Mesenchymal stem cell (in vitro differentiated cells and primary cell): ENCODE results near the gene DCUN1D1.

ENCODE experiments used
- DNase-seq: peaks from one replicate; pipeline ENCODE4 v3.0.0-alpha.2; 2013
- H2AFZ ChIP-seq: one replicate; pipeline ENCODE4 v1.6.1; 2013; ENCODE audit warnings: low read depth, mild to moderate bottlenecking, control low read depth, inconsistent platforms, low read length, moderate library complexity
- H2AK5ac ChIP-seq: 2 replicates; pipeline ENCODE4 v1.6.1; 2013; ENCODE audit warnings: low read length, moderate library complexity, mild to moderate bottlenecking, inconsistent platforms; ENCODE audit not compliant: severe bottlenecking
- H2BK120ac ChIP-seq: one replicate; pipeline ENCODE4 v1.6.1; 2013; ENCODE audit warnings: low read depth, mild to moderate bottlenecking, inconsistent platforms, low read length, moderate library complexity
- H2BK12ac ChIP-seq, 2 experiments: one replicate each; pipeline ENCODE4 v1.6.1; 2013; ENCODE audit warnings: inconsistent platforms in 2 of 2, low read length in 2 of 2, mild to moderate bottlenecking in 2 of 2, moderate library complexity in 2 of 2, control low read depth in 1 of 2
- H2BK15ac ChIP-seq: one replicate; pipeline ENCODE4 v1.6.1; 2013; ENCODE audit warnings: mild to moderate bottlenecking, low read depth, inconsistent platforms; ENCODE audit not compliant: poor library complexity, severe bottlenecking
- H2BK5ac ChIP-seq: 2 replicates; pipeline ENCODE4 v1.6.1; 2013; ENCODE audit warnings: low read depth, mild to moderate bottlenecking, low read length, control low read depth, inconsistent platforms; ENCODE audit not compliant: poor library complexity, severe bottlenecking
- H3K14ac ChIP-seq, 2 experiments: one replicate each; pipeline ENCODE4 v1.6.1; 2013; ENCODE audit warnings: inconsistent platforms in 2 of 2, low read length in 2 of 2, control low read depth in 1 of 2, mild to moderate bottlenecking in 1 of 2, moderate library complexity in 1 of 2
- H3K18ac ChIP-seq, 2 experiments: one replicate each; pipeline ENCODE4 v1.6.1; 2013; ENCODE audit warnings: inconsistent platforms in 2 of 2, low read length in 2 of 2, control low read depth in 1 of 2, low read depth in 1 of 2, mild to moderate bottlenecking in 1 of 2
- H3K23ac ChIP-seq, 2 experiments: one replicate each; pipeline ENCODE4 v1.6.1; 2013; ENCODE audit warnings: inconsistent platforms in 2 of 2, low read length in 2 of 2, mild to moderate bottlenecking in 2 of 2, moderate library complexity in 2 of 2, control low read depth in 1 of 2
- H3K27ac ChIP-seq: 2 replicates; pipeline ENCODE4 v1.5.1; 2013; ENCODE audit warnings: mild to moderate bottlenecking, moderate library complexity, low read length, control low read depth, inconsistent platforms; ENCODE audit not compliant: poor library complexity, severe bottlenecking
- H3K27me3 ChIP-seq, 2 experiments: 2 replicates each; pipeline versions ENCODE4 v1.6.1 to v1.7.0; 2013; ENCODE audit warnings: low read length in 2 of 2, mild to moderate bottlenecking in 2 of 2, moderate library complexity in 2 of 2, control low read depth in 1 of 2, inconsistent platforms in 1 of 2; ENCODE audit not compliant: control insufficient read depth in 1 of 2, insufficient read depth in 1 of 2
- H3K36me3 ChIP-seq, 2 experiments: 2 replicates each; pipeline versions ENCODE4 v1.6.1 to v1.7.0; 2013; ENCODE audit warnings: low read length in 2 of 2, control low read depth in 1 of 2, inconsistent platforms in 1 of 2, low read depth in 1 of 2, mild to moderate bottlenecking in 1 of 2; ENCODE audit not compliant: insufficient read depth in 2 of 2, control insufficient read depth in 1 of 2
- H3K4ac ChIP-seq, 2 experiments: one replicate each; pipeline ENCODE4 v1.6.1; 2013; ENCODE audit warnings: inconsistent platforms in 2 of 2, low read length in 2 of 2, mild to moderate bottlenecking in 2 of 2, moderate library complexity in 2 of 2, control low read depth in 1 of 2, low read depth in 1 of 2
- H3K4me1 ChIP-seq: 2 replicates; pipeline ENCODE4 v1.6.1; 2013; ENCODE audit warnings: low read depth, low read length, control low read depth; ENCODE audit not compliant: control insufficient read depth, insufficient read depth
- H3K4me2 ChIP-seq: 2 replicates; pipeline ENCODE4 v1.6.1; 2013; ENCODE audit warnings: low read length, mild to moderate bottlenecking, inconsistent platforms; ENCODE audit not compliant: poor library complexity, severe bottlenecking
- H3K4me3 ChIP-seq, 2 experiments: 2 replicates each; pipeline versions ENCODE4 v1.5.1 to v1.7.0; 2013; ENCODE audit warnings: low read length in 2 of 2, mild to moderate bottlenecking in 2 of 2, control low read depth in 1 of 2, low read depth in 1 of 2; ENCODE audit not compliant: insufficient read depth in 1 of 2
- H3K79me1 ChIP-seq: replicated peaks from 2 replicates; pipeline ENCODE4 v1.6.1; 2013; ENCODE audit warnings: mild to moderate bottlenecking, control low read depth, low read length, inconsistent platforms; ENCODE audit not compliant: poor library complexity, severe bottlenecking
- H3K9ac ChIP-seq: 2 replicates; pipeline ENCODE4 v1.7.0; 2013; ENCODE audit warnings: mild to moderate bottlenecking, low read length, moderate library complexity
- H3K9me3 ChIP-seq: 2 replicates; pipeline ENCODE4 v1.7.0; 2013; ENCODE audit warnings: mild to moderate bottlenecking, low read length; ENCODE audit not compliant: control insufficient read depth
- H4K8ac ChIP-seq: one replicate; pipeline ENCODE4 v1.6.1; 2013; ENCODE audit warnings: inconsistent platforms, mild to moderate bottlenecking, low read length, moderate library complexity
- H4K91ac ChIP-seq: one replicate; pipeline ENCODE4 v1.6.1; 2013; ENCODE audit warnings: mild to moderate bottlenecking, low read length, inconsistent platforms
- WGBS: methylation state at CpG from one replicate; pipeline ENCODE4 v1.1.7; 2013; ENCODE audit warnings: mixed read lengths; 5-methylcytosine and 5-hydroxymethylcytosine counted together

Gene DCUN1D1

GRCh38 chr3:182981038-182981380 is 671 bp upstream of the DCUN1D1 start:
- Histone ChIP-seq H3K4ac (peak overlapping the region in 1 of 2 experiments; percentile 89), H3K4me2 (peak overlapping the region; percentile 77), H3K14ac (no peak overlapping the region), H2BK12ac (no peak overlapping the region), H3K18ac (peak overlapping the region in 1 of 2 experiments; percentile 55), H3K79me1 (peaks cover 1% of the 10 kb centered on the region), H3K4me3 (peak overlapping the region; percentile 87 to 93), H2BK5ac (no peak overlapping the region), H2AFZ (peak overlapping the region; percentile 86), H3K9ac (peak overlapping the region; percentile 92), H4K8ac (peak overlapping the region; percentile 98), H3K36me3 (no peaks in the 10 kb centered on the region), H3K27me3 (no peaks in the 10 kb centered on the region), H3K23ac (no peak overlapping the region), H4K91ac (no peak overlapping the region), H2BK120ac (peak overlapping the region; percentile 59), H3K9me3 (no peaks in the 10 kb centered on the region), H3K27ac (no peak overlapping the region), H2AK5ac (peak overlapping the region; percentile 16), H2BK15ac (no peak overlapping the region), H3K4me1 (peaks cover 10% of the 10 kb centered on the region)
- WGBS, result 74% methylated on average over 10 of the region's 10 CpGs
- no peak for DNase-seq

GRCh38 chr3:182979674-182980191 is 605 bp downstream of the DCUN1D1 start:
- Histone ChIP-seq H3K14ac (no peak overlapping the region), H3K23ac (no peak overlapping the region)

GRCh38 chr3:182979103-182979673 is 1.1 kb downstream of the DCUN1D1 start:
- Histone ChIP-seq H3K23ac (no peak overlapping the region), H3K9me3 (no peaks in the 10 kb centered on the region), H3K4me3 (peak overlapping the region; percentile 37 to 98), H3K4me1 (peaks cover 10% of the 10 kb centered on the region), H3K14ac (no peak overlapping the region), H4K91ac (no peak overlapping the region), H4K8ac (no peak overlapping the region), H3K79me1 (peaks cover 1% of the 10 kb centered on the region), H3K27ac (no peak overlapping the region), H2BK5ac (no peak overlapping the region), H2AK5ac (no peak overlapping the region), H3K18ac (no peak overlapping the region), H2BK15ac (no peak overlapping the region), H2BK120ac (no peak overlapping the region), H3K36me3 (no peaks in the 10 kb centered on the region), H3K4ac (no peak overlapping the region), H2BK12ac (no peak overlapping the region), H3K9ac (peak overlapping the region; percentile 92), H3K4me2 (peak overlapping the region; percentile 90), H3K27me3 (no peaks in the 10 kb centered on the region), H2AFZ (no peak overlapping the region)
- WGBS, result under 1% methylated on average over 10 of the region's 10 CpGs
- peak; percentile 25 for DNase-seq

More at GRCh38 chr3:182979674-182980191, 605 bp downstream of the DCUN1D1 start:
- Histone ChIP-seq H2AFZ (no peak overlapping the region), H3K36me3 (no peaks in the 10 kb centered on the region), H3K79me1 (peaks cover 1% of the 10 kb centered on the region), H3K18ac (peak overlapping the region in 1 of 2 experiments; percentile 40), H2AK5ac (no peak overlapping the region), H3K27ac (no peak overlapping the region), H3K4ac (no peak overlapping the region), H3K9ac (peak overlapping the region; percentile 92), H2BK5ac (peak overlapping the region; percentile 74), H4K8ac (no peak overlapping the region), H3K4me2 (peak overlapping the region; percentile 90), H2BK120ac (peak overlapping the region; percentile 87), H3K4me1 (peaks cover 10% of the 10 kb centered on the region), H3K27me3 (no peaks in the 10 kb centered on the region), H3K9me3 (no peaks in the 10 kb centered on the region), H4K91ac (no peak overlapping the region), H3K4me3 (peak overlapping the region; percentile 93 to 98), H2BK12ac (no peak overlapping the region), H2BK15ac (no peak overlapping the region)
- DNase-seq, result peak; percentile 45
- 0% methylated on average over 6 of the region's 29 CpGs for WGBS

- peak overlapping the region; percentile 92 for H3K9ac ChIP-seq
- H3K36me3 ChIP-seq, result no peaks in the 10 kb centered on the region
- DNase-seq, result no peak
- no peak overlapping the region for H4K8ac ChIP-seq
- H3K4ac ChIP-seq, result no peak overlapping the region
- no peak overlapping the region for H2BK5ac ChIP-seq
- H2BK120ac ChIP-seq, result no peak overlapping the region
- H3K23ac ChIP-seq, result no peak overlapping the region
- no peak overlapping the region for H2AFZ ChIP-seq
- H3K4me3 ChIP-seq, result peak overlapping the region in 1 of 2 experiments; percentile 98
- H3K4me2 ChIP-seq, result peak overlapping the region; percentile 42
- no peaks in the 10 kb centered on the region for H3K27me3 ChIP-seq
- no peak overlapping the region for H2BK12ac ChIP-seq
- no peaks in the 10 kb centered on the region for H3K9me3 ChIP-seq
- peaks cover 1% of the 10 kb centered on the region for H3K79me1 ChIP-seq
- no peak overlapping the region for H4K91ac ChIP-seq
- WGBS, result 81% methylated on average over 4 of the region's 5 CpGs
- no peak overlapping the region for H3K14ac ChIP-seq
- no peak overlapping the region for H3K27ac ChIP-seq
- no peak overlapping the region for H2AK5ac ChIP-seq
- H2BK15ac ChIP-seq, result no peak overlapping the region
- no peak overlapping the region for H3K18ac ChIP-seq
- peaks cover 10% of the 10 kb centered on the region for H3K4me1 ChIP-seq
Measured at GRCh38 chr3:182978387-182978786, 2.0 kb downstream of the DCUN1D1 start.
